GM23338 (cell line): Measurements from ENCODE around the gene CES2. TPM values are rescaled to one million over a fixed set of nuclear protein-coding genes. Genes with fewer than 3 reads are reported as not detected.

Experiments
- ATAC-seq: fragments of 200-7000 bp; cut with Tn5 transposase; 3 replicates; pipeline ENCODE4 v1.9.1; 2020
- DNase-seq: peaks from one replicate; pipeline ENCODE4 v3.0.0-alpha.2; 2015; ENCODE audit warnings: low spot score
- H2AFZ ChIP-seq: fragments of 200-600 bp; sonication (generic); 2 replicates; pipeline ENCODE4 v1.8.0; 2016; ENCODE audit warnings: antibody characterized with exemption, mild to moderate bottlenecking, moderate library complexity
- H3F3A ChIP-seq: fragments of 200-600 bp; sonication (generic); replicated peaks from 2 replicates; pipeline ENCODE4 v1.8.0; 2017; ENCODE audit warnings: antibody characterized with exemption, mixed run types, low read depth
- H3K27ac ChIP-seq: fragments of 200-600 bp; sonication (generic); 2 replicates; pipeline ENCODE4 v1.6.1; 2016; ENCODE audit warnings: low read depth
- H3K27me3 ChIP-seq: fragments of 200-600 bp; sonication (generic); 2 replicates; pipeline ENCODE4 v1.8.0; 2016; ENCODE audit warnings: mild to moderate bottlenecking, mixed run types, moderate library complexity; ENCODE audit not compliant: insufficient read depth
- H3K36me3 ChIP-seq: fragments of 200-600 bp; sonication (generic); 2 replicates; pipeline ENCODE4 v1.8.0; 2016; ENCODE audit warnings: mild to moderate bottlenecking; ENCODE audit not compliant: insufficient read depth
- H3K4me1 ChIP-seq: fragments of 200-600 bp; sonication (generic); 2 replicates; pipeline ENCODE4 v1.8.0; 2016; ENCODE audit warnings: mild to moderate bottlenecking, moderate library complexity; ENCODE audit not compliant: insufficient read depth
- H3K4me2 ChIP-seq: fragments of 200-600 bp; sonication (generic); 2 replicates; pipeline ENCODE4 v1.7.1; 2017; ENCODE audit warnings: mixed run types
- H3K4me3 ChIP-seq: fragments of 200-600 bp; sonication (generic); 2 replicates; pipeline ENCODE4 v1.6.1; 2016; ENCODE audit warnings: mixed run types
- H3K79me2 ChIP-seq: fragments of 200-600 bp; sonication (generic); replicated peaks from 2 replicates; pipeline ENCODE4 v1.8.0; 2017; ENCODE audit warnings: mild to moderate bottlenecking; ENCODE audit not compliant: insufficient read depth
- H3K9me2 ChIP-seq: fragments of 200-600 bp; sonication (generic); 2 replicates; pipeline ENCODE4 v1.8.0; 2017; ENCODE audit not compliant: insufficient read depth
- H4K20me1 ChIP-seq: fragments of 200-600 bp; sonication (generic); replicated peaks from 2 replicates; pipeline ENCODE4 v1.8.0; 2017; ENCODE audit warnings: mild to moderate bottlenecking; ENCODE audit not compliant: insufficient read depth
- H3K27ac Mint-ChIP-seq: 2 replicates; pipeline ENCODE4 v1.8.0; 2020; ENCODE audit warnings: inconsistent platforms, mild to moderate bottlenecking, moderate library complexity, mixed read lengths
- H3K27me3 Mint-ChIP-seq: 3 replicates; pipeline ENCODE4 v1.8.0; 2022; ENCODE audit warnings: low read depth, mild to moderate bottlenecking, moderate library complexity, mixed read lengths, inconsistent platforms; ENCODE audit not compliant: insufficient read depth, poor library complexity
- H3K36me3 Mint-ChIP-seq: 3 replicates; pipeline ENCODE4 v1.8.0; 2021; ENCODE audit warnings: low read depth, mild to moderate bottlenecking, inconsistent platforms, moderate library complexity, mixed read lengths
- H3K4me1 Mint-ChIP-seq: 3 replicates; pipeline ENCODE4 v1.8.0; 2020; ENCODE audit warnings: mild to moderate bottlenecking, inconsistent platforms, mixed read lengths
- H3K4me3 Mint-ChIP-seq: 3 replicates; pipeline ENCODE4 v1.8.0; 2021; ENCODE audit warnings: moderate library complexity, mild to moderate bottlenecking, inconsistent platforms, mixed read lengths
- H3K9me3 Mint-ChIP-seq: 3 replicates; pipeline ENCODE4 v1.8.0; 2020; ENCODE audit warnings: moderate library complexity, mild to moderate bottlenecking, inconsistent platforms, mixed read lengths
- REST ChIP-seq: IDR thresholded peaks from one replicate; pipeline ENCODE4 v1.6.1; 2018; ENCODE audit warnings: antibody characterized with exemption; ENCODE audit not compliant: unreplicated experiment
- ZNF462 ChIP-seq: fragments of 250-450 bp; sonication (Bioruptor Pico); IDR thresholded peaks from 2 replicates; pipeline ENCODE4 v1.5.0; 2020; ENCODE audit warnings: mild to moderate bottlenecking, moderate library complexity
- polyA plus RNA-seq: library from polyadenylated mRNA; unstranded; fragments of >200 nt; fragmentation: Nextera tagmentation; extraction: Ambion mirVana; gene quantifications from 2 replicates; pipeline ENCODE4 v1.2.1, GENCODE V29; 2016
- total RNA-seq: library from RNA; depleted of rRNA; stranded (reverse); fragments of >200 nt; shearing (Covaris generic); gene quantifications from 2 replicates; pipeline ENCODE4 v1.2.3, GENCODE V29; 2014

Gene CES2
- total and polyA plus RNA-seq, 2 experiments from 2014 or later, result 5.0 to 9.3 TPM

- no peak overlapping the region for H3K27ac ChIP-seq
- H3K79me2 ChIP-seq, result no peaks in the 10 kb centered on the region
- no peaks in the 10 kb centered on the region for H3K9me2 ChIP-seq
- ATAC-seq, result no peak
- no peaks in the 10 kb centered on the region for H3K27me3 ChIP-seq
- H4K20me1 ChIP-seq, result no peaks in the 10 kb centered on the region; the same call in 1 of the 2 replicates
- Mint-ChIP-seq H3K36me3 (no peaks in the 10 kb centered on the region), H3K4me3 (no peak overlapping the region), H3K27me3 (peaks cover 8% of the 10 kb centered on the region), H3K9me3 (no peaks in the 10 kb centered on the region; the same call in 2 of the 3 replicates), H3K4me1 (peaks cover 10% of the 10 kb centered on the region; the same call in 2 of the 3 replicates), H3K27ac (no peak overlapping the region)
- H2AFZ ChIP-seq, result no peak overlapping the region
- no peak overlapping the region for H3K4me2 ChIP-seq
- no peak overlapping the region for H3K4me3 ChIP-seq
- H3K4me1 ChIP-seq, result no peaks in the 10 kb centered on the region
- TF ChIP-seq REST (no peak), ZNF462 (CRISPR knock-in tag) (no peak)
- no peaks in the 10 kb centered on the region for H3F3A ChIP-seq
- H3K36me3 ChIP-seq, result no peaks in the 10 kb centered on the region
- DNase-seq, result no peak
Observed at GRCh38 chr16:66958857-66959703, 23.8 kb downstream of the CES2 start.
